Esophagus muscularis mucosa (tissue), 4 donors: ENCODE results near the gene CNST. TPM values are rescaled to one million over a fixed set of nuclear protein-coding genes. Genes with fewer than 3 reads are reported as not detected.

Source experiments
- DNase-seq: peaks from one replicate; pipeline ENCODE4 v3.0.0-alpha.2; 2017; ENCODE audit errors: extremely low spot score
- H3K27ac ChIP-seq, 4 donors: fragments of 200-600 bp; sonication (generic); replicated peaks in 1 of 4; 1 replicate in 3 of 4; 2 replicates in 1 of 4; pipeline ENCODE4 v1.5.1; 2016 to 2019; ENCODE audit warnings: mild to moderate bottlenecking in 1 of 4
- H3K27me3 ChIP-seq, 4 donors: fragments of 200-600 bp; sonication (generic); one replicate each; pipeline versions ENCODE4 v1.5.1 to v1.6.0; 2016 to 2019
- H3K36me3 ChIP-seq, 4 donors: fragments of 200-600 bp; sonication (generic); one replicate each; pipeline ENCODE4 v1.5.1; 2016 to 2019
- H3K4me1 ChIP-seq, 4 donors: fragments of 200-600 bp; sonication (generic); one replicate each; pipeline ENCODE4 v1.5.1; 2016 to 2019
- H3K4me3 ChIP-seq, 4 donors: fragments of 200-600 bp; sonication (generic); 1 replicate in 2 of 4; 2 replicates in 2 of 4; pipeline ENCODE4 v1.5.1; 2016 to 2019; ENCODE audit warnings: mild to moderate bottlenecking in 4 of 4, moderate library complexity in 1 of 4
- H3K9me3 ChIP-seq, 4 donors: fragments of 200-600 bp; sonication (generic); 1 replicate in 3 of 4; 2 replicates in 1 of 4; pipeline ENCODE4 v1.5.1; 2016 to 2019
- CTCF ChIP-seq, 3 experiments: fragments of 200-600 bp in 2 of 3; fragments of 450-650 bp in 1 of 3; sonication (generic) in 2 of 3; IDR thresholded peaks; one replicate each; pipeline ENCODE4 v1.5.1; 2017 to 2019; ENCODE audit warnings: antibody characterized with exemption in 3 of 3, mild to moderate bottlenecking in 2 of 3, moderate library complexity in 1 of 3
- EP300 ChIP-seq: sonication (generic); formaldehyde crosslinking; IDR thresholded peaks from one replicate; pipeline ENCODE4 v1.6.1; 2017; ENCODE audit warnings: antibody characterized with exemption
- POLR2A ChIP-seq: fragments of 450-650 bp; IDR thresholded peaks from one replicate; pipeline ENCODE4 v1.6.1; 2017; ENCODE audit warnings: antibody characterized with exemption, moderate library complexity, mild to moderate bottlenecking, low read depth
- POLR2AphosphoS5 ChIP-seq, 2 donors: sonication (generic); formaldehyde crosslinking; IDR thresholded peaks; one replicate each; pipeline ENCODE4 v1.6.1; 2017; ENCODE audit warnings: antibody characterized with exemption in 2 of 2
- WGBS: methylation state at CpG from one replicate; pipeline ENCODE4 v1.1.5; 2018; 5-methylcytosine and 5-hydroxymethylcytosine counted together
- intact Hi-C: fragments of 100-400 bp; cut with DNase I; formaldehyde crosslinking; loops from one replicate; pipeline ENCODE4 v1.15.1; 2023
- total RNA-seq, 4 donors: library from RNA; depleted of rRNA; stranded (reverse); fragments of >200 nt; gene quantifications; one replicate each; pipeline versions ENCODE4 v1.1.0 to v1.2.1, GENCODE V29; 2016

The CNST gene
- total RNA-seq, 4 donors from 2014 or later: 55.4 to 74.7 (median 61.9) TPM

DNA sequence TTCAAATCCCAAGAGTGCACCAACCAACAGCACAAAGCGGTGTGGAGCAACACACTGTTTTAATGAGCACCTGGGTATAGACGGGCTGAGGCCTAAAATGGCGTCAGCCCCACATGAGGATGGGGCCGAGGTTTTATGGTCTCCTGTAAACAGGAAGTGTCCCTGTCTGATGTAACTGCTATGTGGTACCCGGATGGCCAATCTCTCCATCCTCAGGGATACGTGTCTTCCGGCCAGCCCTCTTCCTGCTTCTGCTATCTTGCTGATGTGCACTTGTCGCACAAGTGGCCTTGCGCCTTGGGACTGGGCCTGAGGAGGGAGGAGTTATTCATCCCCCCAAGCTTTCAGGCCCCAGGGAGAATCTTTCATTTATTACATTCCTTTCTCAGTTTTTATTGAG is 73.5 kb downstream of the CNST start:
- H3K27ac ChIP-seq: peak overlapping the region; percentile 34 to 62 (median 49)
- 73% methylated on average over 5 of the region's 9 CpGs for WGBS
- intact Hi-C loops: no loop called here

GRCh38 chr1:246640747-246641146 is 74.5 kb downstream of the CNST start:
- peak overlapping the region; percentile 50 to 71 (median 64) for H3K27ac ChIP-seq
- no peaks in the 10 kb centered on the region for H3K27me3 ChIP-seq
- peaks cover 0 to 60% (median 37%) of the 10 kb centered on the region in 4 donors for H3K36me3 ChIP-seq
- intact Hi-C loops: no loop called here
- H3K4me3 ChIP-seq: no peak overlapping the region
- DNase-seq: no peak
- 70% methylated on average over 2 of the region's 2 CpGs for WGBS
- H3K9me3 ChIP-seq: no peaks in the 10 kb centered on the region
- TF ChIP-seq CTCF (IDR thresholded peaks at IDR 0.05) (no peak), POLR2A (no peak), EP300 (no peak), POLR2AphosphoS5 (IDR thresholded peaks at IDR 0.05) (no peak)
- H3K4me1 ChIP-seq: peaks cover 16 to 38% (median 36%) of the 10 kb centered on the region in 4 donors

More for the DNA sequence above, 73.5 kb downstream of the CNST start:
- Histone ChIP-seq H3K4me3 (no peak overlapping the region), H3K27me3 (no peaks in the 10 kb centered on the region), H3K36me3 (peaks cover under 1 to 61% (median 33%) of the 10 kb centered on the region in 4 donors), H3K9me3 (no peaks in the 10 kb centered on the region), H3K4me1 (peaks cover 16 to 38% (median 36%) of the 10 kb centered on the region in 4 donors)
- no peak for TF ChIP-seq EP300
- TF ChIP-seq POLR2A: no peak
- TF ChIP-seq POLR2AphosphoS5 (IDR thresholded peaks at IDR 0.05): no peak
- TF ChIP-seq CTCF (IDR thresholded peaks at IDR 0.05): no peak
- no peak for DNase-seq

DNA sequence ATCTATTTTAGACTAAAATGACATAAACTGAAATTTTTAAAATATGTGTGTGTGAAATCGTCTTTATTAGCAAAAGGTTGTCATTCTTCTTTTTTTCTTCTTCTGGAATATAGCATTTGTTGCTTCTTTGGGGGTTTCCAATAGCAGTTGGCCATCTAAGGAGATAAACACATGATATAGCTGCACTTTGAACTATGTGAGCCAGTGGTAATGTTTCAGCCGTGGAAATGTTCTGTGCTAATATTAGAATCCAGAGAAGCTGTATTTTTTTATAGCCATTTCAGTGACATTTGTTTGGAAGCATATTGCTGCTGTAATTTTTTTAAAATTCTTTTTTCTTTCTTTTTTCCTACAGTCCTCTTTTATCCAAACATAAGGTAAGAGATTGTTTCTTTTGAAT is 75.1 kb downstream of the CNST start:
- no peak for DNase-seq
- no peaks in the 10 kb centered on the region for H3K9me3 ChIP-seq
- no peak overlapping the region for H3K4me3 ChIP-seq
- WGBS: 32% methylated on average over 2 of the region's 2 CpGs
- intact Hi-C loops: no loop called here
- H3K4me1 ChIP-seq: peaks cover 16 to 38% (median 36%) of the 10 kb centered on the region in 4 donors
- H3K27me3 ChIP-seq: no peaks in the 10 kb centered on the region
- TF ChIP-seq CTCF (IDR thresholded peaks at IDR 0.05): no peak
- no peak for TF ChIP-seq POLR2AphosphoS5 (IDR thresholded peaks at IDR 0.05)
- TF ChIP-seq EP300: no peak
- TF ChIP-seq POLR2A: no peak
- H3K27ac ChIP-seq: peak overlapping the region; percentile 50 to 71 (median 64)
- peaks cover 0 to 59% (median 39%) of the 10 kb centered on the region in 4 donors for H3K36me3 ChIP-seq

GRCh38 chr1:246642719-246643118 is 76.5 kb downstream of the CNST start:
- peaks cover 6 to 54% (median 38%) of the 10 kb centered on the region in 4 donors for H3K36me3 ChIP-seq
- no peak for DNase-seq
- TF ChIP-seq EP300 (no peak), POLR2AphosphoS5 (IDR thresholded peaks at IDR 0.05) (no peak), CTCF (IDR thresholded peaks at IDR 0.05) (no peak)
- no peak overlapping the region for H3K27ac ChIP-seq
- no peak overlapping the region for H3K4me3 ChIP-seq
- no peaks in the 10 kb centered on the region for H3K9me3 ChIP-seq
- intact Hi-C loops: no loop called here
- WGBS: 99% methylated on average over 6 of the region's 6 CpGs
- no peaks in the 10 kb centered on the region for H3K27me3 ChIP-seq
- peaks cover 24 to 48% (median 46%) of the 10 kb centered on the region in 4 donors for H3K4me1 ChIP-seq

- WGBS: 31% methylated on average over 4 of the region's 10 CpGs
- peak overlapping the region; percentile 19 to 38 (median 34) for H3K4me3 ChIP-seq
- H3K36me3 ChIP-seq: peaks cover 8 to 48% (median 39%) of the 10 kb centered on the region in 4 donors
- DNase-seq: no peak
- no peaks in the 10 kb centered on the region for H3K27me3 ChIP-seq
- no peak for TF ChIP-seq POLR2A
- TF ChIP-seq CTCF (IDR thresholded peaks at IDR 0.05): peak; percentile 52 to 77 (median 64)
- H3K9me3 ChIP-seq: no peaks in the 10 kb centered on the region
- peak overlapping the region; percentile 62 to 76 (median 72) for H3K27ac ChIP-seq
- H3K4me1 ChIP-seq: peaks cover 18 to 50% (median 44%) of the 10 kb centered on the region in 4 donors
- intact Hi-C loops: loop anchor here (5.0 kb wide), 2 partner anchors 50 to 80 kb away; partner anchors contain the start of genes CNST and TFB2M
Measured at GRCh38 chr1:246647113-246647512, 80.9 kb downstream of the CNST start.
